Islet of Langerhans (tissue), 1 donor: Measurements from ENCODE around the gene TPO.

ENCODE experiments used
- FAIRE-seq: peaks from one replicate; lab custom pipeline; 2011; peaks lifted over from hg19 to GRCh38; lab: Jason Lieb, UNC

The TPO gene

DNA sequence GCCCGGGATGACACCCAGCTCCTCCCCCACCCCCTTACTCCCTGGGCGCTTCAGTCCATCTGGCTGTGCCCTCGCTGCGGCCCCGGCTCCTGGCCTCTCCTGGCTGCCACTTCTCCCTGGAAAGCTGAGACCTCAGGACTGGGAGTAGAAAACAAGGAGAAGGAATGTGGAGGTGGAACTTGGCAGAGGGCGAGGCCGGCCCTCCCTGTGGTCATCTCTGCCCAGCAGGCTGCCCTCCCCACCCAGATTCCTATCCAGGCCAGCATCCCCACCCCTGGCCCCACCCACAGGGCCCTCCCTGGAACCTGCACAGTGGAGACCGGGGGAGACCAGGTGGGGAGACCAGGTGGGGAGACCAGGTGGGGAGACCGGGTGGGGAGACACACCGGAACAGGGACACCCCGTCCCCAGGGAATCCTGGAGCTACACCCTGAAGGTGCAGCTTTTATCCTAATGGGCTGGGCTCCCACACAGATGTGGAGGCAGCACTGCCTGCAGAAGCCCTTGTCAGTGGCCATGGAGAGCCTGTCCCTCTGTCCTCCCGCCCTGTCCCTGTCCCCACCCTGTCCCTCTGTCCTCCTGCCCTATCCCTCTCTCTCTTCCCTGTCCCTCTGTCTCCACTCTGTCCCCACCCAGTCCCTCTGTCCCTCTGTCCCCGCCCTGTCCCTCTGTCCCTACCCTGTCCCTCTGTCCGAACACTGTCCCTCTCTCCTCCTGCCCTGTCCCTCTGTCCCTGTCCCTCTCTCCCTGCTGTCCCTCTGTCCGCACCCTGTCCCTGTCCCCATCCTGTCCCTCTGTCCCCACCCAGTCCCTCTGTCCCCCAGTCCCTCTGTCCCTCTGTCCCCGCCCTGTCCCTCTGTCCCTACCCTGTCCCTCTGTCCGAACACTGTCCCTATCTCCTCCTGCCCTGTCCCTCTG lies 173.9 kb downstream of the TPO start:
- FAIRE-seq: no peak

GRCh38 chr2:1588051-1588977 lies 175.1 kb downstream of the TPO start:
- FAIRE-seq: no peak

DNA sequence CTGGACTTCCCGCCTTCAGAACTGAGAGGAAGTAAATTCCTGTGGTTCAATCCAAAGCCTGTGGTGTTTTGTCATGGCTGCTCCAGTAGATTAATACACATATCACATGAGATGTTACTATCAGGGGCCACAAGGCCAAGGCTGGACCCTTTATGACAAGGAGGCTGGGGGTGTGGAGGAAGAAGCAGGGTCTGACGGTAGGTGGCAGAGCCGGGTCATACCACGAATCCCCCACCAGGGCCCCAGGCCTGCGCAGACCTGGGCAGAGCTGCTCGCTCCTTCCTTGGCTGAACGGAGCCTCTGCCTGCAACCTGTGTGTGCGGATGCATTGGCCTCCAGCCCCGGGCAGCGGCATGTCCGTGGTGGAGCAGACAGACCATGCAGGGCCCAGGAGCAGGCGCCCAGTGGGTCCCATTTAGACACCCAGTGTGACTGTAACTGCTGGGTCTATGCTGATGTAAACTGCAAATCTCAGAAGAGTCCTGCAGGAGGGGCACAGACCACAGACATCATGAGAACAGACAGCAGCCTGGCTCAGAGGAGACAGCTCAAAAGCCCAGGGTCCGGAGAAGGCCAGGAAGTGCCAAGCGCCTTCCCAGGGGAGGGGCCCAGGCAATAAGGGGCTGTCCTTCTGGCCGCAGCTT lies 175.8 kb downstream of the TPO start:
- FAIRE-seq: no peak

GRCh38 chr2:1590596-1591460 lies 177.6 kb downstream of the TPO start:
- FAIRE-seq: no peak

- FAIRE-seq: no peak
These were observed 178.2 kb downstream of the TPO start for GRCh38 chr2:1591461-1591770.
